ENCODE data around the gene CHRM1.

CHRM1 gene

GRCh38 chr11:62908468-62909072 lies 12.6 kb downstream of the CHRM1 start:
- DNase-seq (ENCODE audit: low spot score), result no peak
- no peak for TF ChIP-seq CTCF (IDR thresholded peaks at IDR 0.05; ENCODE audit: extremely low read depth, insufficient read depth, missing control alignments)
- in situ Hi-C loops (cut with MboI; ENCODE audit: low pct_unique_long_range_greater_than_20kb, low sequenced_read_pairs, unreplicated experiment), result loop anchor here (5.0 kb wide), 1 partner anchor 114 kb away; no protein-coding TSS in a partner anchor

DNA sequence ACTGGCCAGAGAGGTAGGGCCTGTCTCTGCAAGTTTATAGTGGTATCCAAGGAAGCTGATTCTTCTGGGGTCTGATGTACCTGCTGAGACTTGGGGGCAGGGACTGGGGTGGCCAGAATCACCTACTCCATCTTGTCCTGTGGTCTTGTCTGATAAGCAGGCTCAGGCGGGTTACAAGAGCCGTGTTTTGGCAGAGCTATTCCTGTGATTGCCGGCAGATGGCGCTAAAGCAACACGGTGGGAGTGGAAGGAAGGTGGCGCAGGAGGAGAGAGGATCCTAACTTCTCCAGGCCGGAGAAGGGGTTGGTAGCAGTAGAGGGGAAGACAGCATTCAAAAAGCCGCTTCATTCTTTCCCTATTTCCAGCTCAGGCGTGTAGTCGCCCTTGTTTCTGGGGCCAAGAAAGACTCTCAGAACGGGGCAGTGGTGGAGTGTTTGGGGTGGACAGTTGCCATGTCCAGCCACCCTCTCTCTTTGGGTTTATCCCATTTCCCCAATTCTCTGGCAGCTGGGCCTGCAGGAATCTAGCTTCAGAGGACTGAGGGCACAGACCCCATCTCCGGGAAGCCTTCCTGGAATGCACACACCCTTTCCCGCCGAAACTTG lies 15.1 kb downstream of the CHRM1 start:
- peak; percentile 98 for TF ChIP-seq CTCF (IDR thresholded peaks at IDR 0.05; ENCODE audit: extremely low read depth, insufficient read depth, missing control alignments)
- peak; percentile 85 for DNase-seq (ENCODE audit: low spot score)
- in situ Hi-C loops (cut with MboI; ENCODE audit: low pct_unique_long_range_greater_than_20kb, low sequenced_read_pairs, unreplicated experiment), result loop anchor here (5.0 kb wide), 1 partner anchor 116 kb away; no protein-coding TSS in a partner anchor

DNA sequence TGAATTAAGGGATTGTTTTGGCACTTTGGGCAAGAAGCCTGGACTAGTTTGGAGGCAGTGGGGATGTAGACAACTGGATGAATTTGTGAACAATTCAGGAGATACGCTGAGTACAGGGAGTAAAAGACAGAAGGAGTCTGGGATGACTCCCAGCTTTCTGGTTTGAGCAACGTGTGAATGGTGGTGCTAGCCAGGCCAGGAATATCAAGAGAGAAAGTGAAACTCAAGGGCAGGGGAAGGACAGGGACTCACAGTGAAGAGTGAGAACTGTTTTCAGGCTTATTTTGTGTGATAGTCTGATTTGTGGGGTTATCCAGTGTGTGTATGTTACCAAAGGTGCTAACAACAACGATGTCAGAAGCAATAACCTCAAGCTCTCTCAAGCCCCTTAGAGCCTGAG lies 15.9 kb downstream of the CHRM1 start:
- DNase-seq (ENCODE audit: low spot score), result no peak
- TF ChIP-seq CTCF (IDR thresholded peaks at IDR 0.05; ENCODE audit: extremely low read depth, insufficient read depth, missing control alignments), result no peak
- in situ Hi-C loops (cut with MboI; ENCODE audit: low pct_unique_long_range_greater_than_20kb, low sequenced_read_pairs, unreplicated experiment), result loop anchor here (5.0 kb wide), 1 partner anchor 117 kb away; no protein-coding TSS in a partner anchor

DNA sequence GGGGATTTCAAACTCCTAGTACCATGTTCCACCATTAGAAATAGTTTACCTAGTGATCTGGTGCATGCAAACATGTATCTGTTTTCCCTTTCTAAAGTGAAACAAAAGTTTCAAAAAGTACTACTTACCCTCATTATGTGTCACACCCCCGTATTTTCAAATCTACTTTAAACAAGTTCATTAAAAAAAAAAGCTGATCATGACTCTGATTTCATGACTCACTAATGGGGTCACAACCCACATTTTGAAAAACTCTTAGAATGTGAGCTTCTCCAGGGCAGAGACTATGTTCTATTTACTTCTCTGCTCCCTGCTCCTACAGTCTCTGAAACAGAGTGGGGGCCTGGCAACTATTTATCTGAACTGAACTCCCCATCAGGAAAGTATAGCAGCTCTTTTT lies 18.2 kb downstream of the CHRM1 start:
- in situ Hi-C loops (cut with MboI; ENCODE audit: low pct_unique_long_range_greater_than_20kb, low sequenced_read_pairs, unreplicated experiment), result no loop called here
- TF ChIP-seq CTCF (IDR thresholded peaks at IDR 0.05; ENCODE audit: extremely low read depth, insufficient read depth, missing control alignments), result no peak
- DNase-seq (ENCODE audit: low spot score), result no peak

DNA sequence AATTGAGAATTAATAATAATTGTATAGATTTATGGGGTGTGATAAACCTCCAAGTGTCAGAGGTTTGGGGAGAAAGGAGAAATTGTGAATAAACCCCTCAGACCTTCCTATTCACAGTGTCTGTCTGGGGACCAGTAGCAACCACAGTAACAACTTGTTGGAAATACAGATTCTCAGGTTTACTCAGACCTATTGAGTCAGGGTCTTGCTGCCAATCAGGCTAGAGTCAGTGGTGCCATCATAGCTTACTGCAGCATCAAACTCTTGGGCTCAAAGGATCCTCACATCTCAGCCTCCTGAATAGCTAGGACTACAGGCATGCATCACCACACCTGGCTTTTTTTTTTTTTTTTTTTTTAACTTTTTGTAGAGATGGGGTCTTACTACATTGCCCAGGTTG lies 23.1 kb downstream of the CHRM1 start:
- in situ Hi-C loops (cut with MboI; ENCODE audit: low pct_unique_long_range_greater_than_20kb, low sequenced_read_pairs, unreplicated experiment), result no loop called here
- no peak for TF ChIP-seq CTCF (IDR thresholded peaks at IDR 0.05; ENCODE audit: extremely low read depth, insufficient read depth, missing control alignments)
- DNase-seq (ENCODE audit: low spot score), result no peak

DNA sequence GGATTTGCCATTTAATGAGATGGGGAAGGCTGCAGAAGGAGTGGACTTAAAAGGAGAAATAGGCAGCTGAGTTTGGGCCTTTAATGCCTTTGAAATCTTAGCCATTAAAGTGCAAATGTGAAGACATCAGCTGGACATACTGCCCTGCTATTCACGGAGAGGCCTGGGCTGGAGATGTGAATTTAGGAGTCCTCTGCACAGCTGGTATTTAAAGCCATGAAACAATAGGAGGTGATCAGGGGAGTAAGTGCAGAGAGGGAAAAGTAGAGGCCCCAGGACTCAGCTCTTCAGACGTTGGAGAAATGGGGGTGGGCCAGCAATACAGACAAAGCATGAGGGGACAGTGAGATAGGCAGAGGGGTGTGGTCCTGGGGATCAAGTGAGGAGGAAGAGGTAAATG lies 23.9 kb downstream of the CHRM1 start:
- in situ Hi-C loops (cut with MboI; ENCODE audit: low pct_unique_long_range_greater_than_20kb, low sequenced_read_pairs, unreplicated experiment), result no loop called here
- TF ChIP-seq CTCF (IDR thresholded peaks at IDR 0.05; ENCODE audit: extremely low read depth, insufficient read depth, missing control alignments), result no peak
- no peak for DNase-seq (ENCODE audit: low spot score)
